OCI-LY7 (cell line): ENCODE results near the gene PTGES. TPM values are rescaled to one million over a fixed set of nuclear protein-coding genes. Genes with fewer than 3 reads are reported as not detected.

Experiments
- BruUV-seq: library from RNA; stranded (reverse); fragments of 400-500 nt; replicated peaks from 2 replicates; lab custom pipeline; 2021; lab: Mats Ljungman, UMichigan
- CTCF ChIA-PET: fragments of 300-600 bp; sonication (Branson Sonifier 250); formaldehyde crosslinking; loops from one replicate; lab custom pipeline; 2022; ENCODE audit warnings: antibody characterized with exemption; ENCODE audit not compliant: unreplicated experiment; lab: Charles Lee
- POLR2A ChIA-PET: fragments of 300-600 bp; sonication (Branson Sonifier 250); formaldehyde crosslinking; loops from one replicate; lab custom pipeline; 2022; ENCODE audit warnings: antibody characterized with exemption; lab: Charles Lee
- DNase-seq: peaks from one replicate; pipeline ENCODE4 v3.0.0-alpha.2; 2015; ENCODE audit warnings: low spot score
- H2AFZ ChIP-seq: fragments of 200-600 bp; sonication (generic), shearing (Covaris generic); 2 replicates; pipeline ENCODE4 v1.6.1; 2014; ENCODE audit warnings: mild to moderate bottlenecking, antibody characterized with exemption, low read length, moderate library complexity
- H3K27ac ChIP-seq: fragments of 200-600 bp; sonication (generic); 2 replicates; pipeline ENCODE4 v1.5.1; 2014; ENCODE audit warnings: mixed run types, low read depth, mild to moderate bottlenecking, moderate library complexity, low read length, inconsistent platforms; ENCODE audit not compliant: poor library complexity, severe bottlenecking
- H3K36me3 ChIP-seq: fragments of 200-600 bp; sonication (generic); 2 replicates; pipeline ENCODE4 v1.6.1; 2014; ENCODE audit warnings: mild to moderate bottlenecking, antibody characterized with exemption, low read length, moderate library complexity, mixed read lengths; ENCODE audit not compliant: insufficient read depth
- H3K4me1 ChIP-seq: fragments of 200-600 bp; sonication (generic); 2 replicates; pipeline ENCODE4 v1.5.1; 2014; ENCODE audit warnings: mild to moderate bottlenecking, low read length; ENCODE audit not compliant: insufficient read depth, poor library complexity, severe bottlenecking
- H3K4me2 ChIP-seq: fragments of 200-600 bp; sonication (generic); 2 replicates; pipeline ENCODE4 v1.6.1; 2014; ENCODE audit warnings: mild to moderate bottlenecking, low read length
- H3K4me3 ChIP-seq: fragments of 200-600 bp; sonication (generic); 2 replicates; pipeline ENCODE4 v1.5.1; 2014; ENCODE audit warnings: mild to moderate bottlenecking, low read depth, low read length; ENCODE audit not compliant: poor library complexity, severe bottlenecking
- H3K79me2 ChIP-seq: fragments of 200-600 bp; sonication (generic); 2 replicates; pipeline ENCODE4 v1.6.1; 2016; ENCODE audit warnings: low read depth, mild to moderate bottlenecking, low read length, moderate library complexity, mixed read lengths; ENCODE audit not compliant: insufficient read depth
- H3K9me2 ChIP-seq: fragments of 200-600 bp; sonication (generic); 2 replicates; pipeline ENCODE4 v1.6.1; 2016; ENCODE audit warnings: mild to moderate bottlenecking, low read length, mixed read lengths; ENCODE audit not compliant: insufficient read depth
- H3K9me3 ChIP-seq: fragments of 200-600 bp; sonication (generic); 2 replicates; pipeline ENCODE4 v1.6.1; 2014; ENCODE audit warnings: mild to moderate bottlenecking, mixed run types, low read length, mixed read lengths
- H4K20me1 ChIP-seq: fragments of 200-600 bp; sonication (generic); 2 replicates; pipeline ENCODE4 v1.6.1; 2014; ENCODE audit warnings: mild to moderate bottlenecking, antibody characterized with exemption, low read length, moderate library complexity, mixed read lengths; ENCODE audit not compliant: insufficient read depth
- EZH2phosphoT487 ChIP-seq: fragments of 200-600 bp; sonication (generic); IDR thresholded peaks from 2 replicates; pipeline ENCODE4 v1.6.1; 2018; ENCODE audit warnings: low read depth, borderline replicate concordance, mild to moderate bottlenecking, mixed run types, antibody characterized with exemption, low read length, moderate library complexity, mixed read lengths
- intact Hi-C: fragments of 100-400 bp; cut with micrococcal nuclease; formaldehyde crosslinking; loops from one replicate; pipeline ENCODE4 v1.10.0; 2022; ENCODE audit not compliant: unreplicated experiment
- total RNA-seq, 2 experiments: library from RNA; depleted of rRNA in 1 of 2; stranded (reverse); fragments of >200 nt in 1 of 2; shearing (Covaris generic) in 1 of 2; gene quantifications; 2 replicates each; pipeline ENCODE4 v1.2.3, GENCODE V29; 2014 to 2022
- TF ChIP-seq, protein P1 (sequence below): fragments of 200-600 bp; sonication (generic); conservative IDR thresholded peaks from 2 replicates; pipeline ENCODE4 v1.5.1; 2014; ENCODE audit warnings: mild to moderate bottlenecking, antibody characterized with exemption, low read length, moderate library complexity, mixed read lengths

The PTGES gene
- total RNA-seq, 2 experiments from 2014 or later: not detected

DNA sequence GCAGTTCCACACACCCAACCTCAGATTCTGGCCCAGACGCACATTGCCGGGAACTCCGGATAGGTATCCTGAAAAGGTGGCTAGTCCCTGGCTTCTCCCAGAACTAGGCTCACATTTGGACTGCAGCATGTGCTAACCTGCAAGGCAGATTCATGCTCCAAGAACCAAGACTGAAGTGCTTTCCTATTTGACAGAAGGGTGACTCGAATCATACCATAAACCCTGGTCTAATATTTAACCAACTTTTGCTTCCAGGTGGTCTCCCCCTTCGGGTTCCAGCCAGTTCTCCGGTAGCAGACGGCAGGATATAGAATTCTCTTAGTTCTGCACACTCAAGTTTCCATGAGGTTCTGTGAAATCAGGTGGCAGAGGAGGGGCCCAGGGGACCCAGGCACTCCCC lies 7.6 kb downstream of the PTGES start:
- intact Hi-C loops: no loop called here
- Histone ChIP-seq H3K27ac (no peak overlapping the region), H2AFZ (no peak overlapping the region), H3K79me2 (no peaks in the 10 kb centered on the region), H3K4me1 (no peaks in the 10 kb centered on the region), H3K4me2 (no peak overlapping the region), H3K9me2 (no peaks in the 10 kb centered on the region), H3K4me3 (no peak overlapping the region), H3K9me3 (no peaks in the 10 kb centered on the region), H4K20me1 (no peaks in the 10 kb centered on the region), H3K36me3 (no peaks in the 10 kb centered on the region)
- no peak for DNase-seq
- POLR2A ChIA-PET: no interaction called here
- no peak for TF ChIP-seq EZH2phosphoT487
- TF ChIP-seq, protein P1, sequence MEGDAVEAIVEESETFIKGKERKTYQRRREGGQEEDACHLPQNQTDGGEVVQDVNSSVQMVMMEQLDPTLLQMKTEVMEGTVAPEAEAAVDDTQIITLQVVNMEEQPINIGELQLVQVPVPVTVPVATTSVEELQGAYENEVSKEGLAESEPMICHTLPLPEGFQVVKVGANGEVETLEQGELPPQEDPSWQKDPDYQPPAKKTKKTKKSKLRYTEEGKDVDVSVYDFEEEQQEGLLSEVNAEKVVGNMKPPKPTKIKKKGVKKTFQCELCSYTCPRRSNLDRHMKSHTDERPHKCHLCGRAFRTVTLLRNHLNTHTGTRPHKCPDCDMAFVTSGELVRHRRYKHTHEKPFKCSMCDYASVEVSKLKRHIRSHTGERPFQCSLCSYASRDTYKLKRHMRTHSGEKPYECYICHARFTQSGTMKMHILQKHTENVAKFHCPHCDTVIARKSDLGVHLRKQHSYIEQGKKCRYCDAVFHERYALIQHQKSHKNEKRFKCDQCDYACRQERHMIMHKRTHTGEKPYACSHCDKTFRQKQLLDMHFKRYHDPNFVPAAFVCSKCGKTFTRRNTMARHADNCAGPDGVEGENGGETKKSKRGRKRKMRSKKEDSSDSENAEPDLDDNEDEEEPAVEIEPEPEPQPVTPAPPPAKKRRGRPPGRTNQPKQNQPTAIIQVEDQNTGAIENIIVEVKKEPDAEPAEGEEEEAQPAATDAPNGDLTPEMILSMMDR: no peak
- CTCF ChIA-PET: no interaction called here
- no TSS peak for BruUV-seq

DNA sequence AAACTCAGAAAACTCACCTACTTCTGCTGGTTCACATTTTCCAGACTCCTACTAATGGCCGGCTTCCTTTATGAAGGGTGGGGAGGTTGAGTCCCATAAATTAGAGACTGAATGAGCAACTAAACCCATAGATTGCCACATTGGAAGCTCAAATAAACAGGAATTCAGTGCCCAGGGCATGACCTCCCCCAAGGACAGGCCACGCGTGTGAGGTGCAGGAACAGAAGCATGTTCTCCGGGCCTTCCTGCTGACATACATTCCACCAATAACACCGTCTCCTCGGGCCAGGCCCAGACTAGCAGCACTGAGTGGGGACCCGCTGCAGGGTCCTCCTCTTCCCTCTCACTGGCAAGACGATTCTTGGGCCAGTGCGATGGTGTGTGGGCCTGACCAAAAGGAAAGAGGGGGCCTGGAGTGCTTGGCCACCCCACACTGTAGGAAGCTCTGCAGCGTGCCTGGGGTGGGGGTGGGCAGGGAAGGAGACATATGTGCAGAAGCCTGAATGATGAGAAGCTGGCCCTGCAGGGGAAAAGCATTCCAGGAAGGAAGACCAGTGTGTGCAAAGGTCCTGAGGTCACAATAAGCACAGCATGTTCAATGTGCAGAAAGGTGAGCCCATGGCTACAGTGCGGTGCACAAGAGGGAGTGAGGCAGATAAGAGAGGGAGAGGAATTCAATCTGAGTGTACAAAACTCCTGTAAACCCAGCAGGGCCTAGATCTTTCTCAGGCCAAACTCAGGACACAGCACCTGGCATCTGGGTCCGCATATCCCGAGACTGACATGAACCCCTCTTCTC lies 12.0 kb downstream of the PTGES start:
- Histone ChIP-seq H3K4me1 (peaks cover 10% of the 10 kb centered on the region), H2AFZ (no peak overlapping the region), H3K36me3 (no peaks in the 10 kb centered on the region), H3K27ac (no peak overlapping the region), H3K79me2 (no peaks in the 10 kb centered on the region), H3K4me3 (no peak overlapping the region), H4K20me1 (no peaks in the 10 kb centered on the region), H3K4me2 (no peak overlapping the region), H3K9me2 (no peaks in the 10 kb centered on the region), H3K9me3 (no peaks in the 10 kb centered on the region)
- ChIA-PET POLR2A (no interaction called here), CTCF (no interaction called here)
- TF ChIP-seq, protein P1: no peak
- no peak for TF ChIP-seq EZH2phosphoT487
- intact Hi-C loops: no loop called here
- no peak for DNase-seq
- BruUV-seq: no TSS peak

DNA sequence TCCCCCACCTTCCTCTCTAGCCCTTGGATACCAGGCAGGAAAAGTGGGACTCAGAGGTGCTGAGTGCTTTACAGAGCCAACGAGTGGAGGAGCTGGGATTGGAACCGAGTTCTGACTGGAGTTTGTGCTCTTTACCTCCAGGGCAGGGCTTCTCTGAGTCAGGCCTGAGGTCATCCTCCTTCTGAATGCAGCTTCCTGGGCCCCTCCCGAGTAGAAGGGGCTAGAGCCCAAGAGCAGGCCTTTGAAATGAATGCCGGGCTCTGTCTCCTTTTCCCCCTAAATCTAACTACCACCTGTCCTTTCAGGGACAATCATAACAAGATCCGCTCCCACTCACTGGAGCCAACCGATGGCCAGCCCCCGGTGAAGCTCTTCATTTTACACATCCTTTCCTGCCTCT lies 12.7 kb downstream of the PTGES start:
- no peak for DNase-seq
- TF ChIP-seq, protein P1: no peak
- no peak for TF ChIP-seq EZH2phosphoT487
- Histone ChIP-seq H3K4me2 (no peak overlapping the region), H3K9me3 (no peaks in the 10 kb centered on the region), H3K27ac (no peak overlapping the region), H3K4me3 (no peak overlapping the region), H3K36me3 (no peaks in the 10 kb centered on the region), H4K20me1 (no peaks in the 10 kb centered on the region), H3K79me2 (no peaks in the 10 kb centered on the region), H2AFZ (no peak overlapping the region), H3K9me2 (no peaks in the 10 kb centered on the region), H3K4me1 (peaks cover 10% of the 10 kb centered on the region)
- intact Hi-C loops: no loop called here
- POLR2A ChIA-PET: no interaction called here
- BruUV-seq: no TSS peak
- CTCF ChIA-PET: no interaction called here
